Measurements from ENCODE around the gene CEP72. TPM values are rescaled to one million over a fixed set of nuclear protein-coding genes. Genes with fewer than 3 reads are reported as not detected.
"Not testable (repeated sequence)": the region's sequence is repeated elsewhere in the genome, so short reads cannot be mapped to it uniquely, and the experiment has no call there.

Gene CEP72
- total and polyA plus RNA-seq, 5 donors from 2014 or later = 3.2 to 12.3 (median 3.8) TPM

- not testable (repeated sequence) for H3K4me3 Mint-ChIP-seq; H3K36me3 ChIP-seq (ENCODE audit: control insufficient read depth, insufficient read depth, low read length); H3K4me3 ChIP-seq (ENCODE audit: low read depth, low read length); DNase-seq; H3K4me1 ChIP-seq (ENCODE audit: control insufficient read depth, insufficient read depth, low read length, poor library complexity, severe bottlenecking); H3K9me3 ChIP-seq (ENCODE audit: control insufficient read depth in 2 of 2, low read length in 2 of 2); H3K27me3 ChIP-seq (ENCODE audit: control insufficient read depth, insufficient read depth, low read length); ATAC-seq (ENCODE audit: low read depth in 2 of 2); H3K27ac ChIP-seq (ENCODE audit: insufficient read depth, low read length, poor library complexity, severe bottlenecking); H3K27me3 Mint-ChIP-seq; H3K27ac Mint-ChIP-seq; H3K9me3 Mint-ChIP-seq; H3K4me1 Mint-ChIP-seq; H3K36me3 Mint-ChIP-seq
Observed at GRCh38 chr5:681317-682191, 69.4 kb downstream of the CEP72 start.

GRCh38 chr5:682216-682615 is 70.1 kb downstream of the CEP72 start:
- H3K36me3 Mint-ChIP-seq; H3K4me1 Mint-ChIP-seq; H3K4me1 ChIP-seq (ENCODE audit: control insufficient read depth, insufficient read depth, low read length, poor library complexity, severe bottlenecking); H3K27me3 Mint-ChIP-seq; H3K27me3 ChIP-seq (ENCODE audit: control insufficient read depth, insufficient read depth, low read length); H3K4me3 ChIP-seq (ENCODE audit: low read depth, low read length); H3K27ac Mint-ChIP-seq; DNase-seq; H3K9me3 ChIP-seq (ENCODE audit: control insufficient read depth in 2 of 2, low read length in 2 of 2); H3K27ac ChIP-seq (ENCODE audit: insufficient read depth, low read length, poor library complexity, severe bottlenecking); ATAC-seq (ENCODE audit: low read depth in 2 of 2); H3K9me3 Mint-ChIP-seq; H3K36me3 ChIP-seq (ENCODE audit: control insufficient read depth, insufficient read depth, low read length); H3K4me3 Mint-ChIP-seq: not testable (repeated sequence)

- not testable (repeated sequence) for H3K27ac ChIP-seq (ENCODE audit: insufficient read depth, low read length, poor library complexity, severe bottlenecking); H3K9me3 Mint-ChIP-seq; H3K4me1 ChIP-seq (ENCODE audit: control insufficient read depth, insufficient read depth, low read length, poor library complexity, severe bottlenecking); H3K27me3 ChIP-seq (ENCODE audit: control insufficient read depth, insufficient read depth, low read length); H3K4me3 Mint-ChIP-seq; H3K4me3 ChIP-seq (ENCODE audit: low read depth, low read length); H3K27me3 Mint-ChIP-seq; H3K9me3 ChIP-seq (ENCODE audit: control insufficient read depth in 2 of 2, low read length in 2 of 2); ATAC-seq (ENCODE audit: low read depth in 2 of 2); H3K36me3 ChIP-seq (ENCODE audit: control insufficient read depth, insufficient read depth, low read length); DNase-seq; H3K36me3 Mint-ChIP-seq; H3K4me1 Mint-ChIP-seq; H3K27ac Mint-ChIP-seq
Observed at GRCh38 chr5:682651-683358, 70.7 kb downstream of the CEP72 start.

- H3K4me3 ChIP-seq (ENCODE audit: low read depth, low read length) = no peak overlapping the region
- Mint-ChIP-seq H3K4me3 (no peak overlapping the region), H3K36me3 (no peaks in the 10 kb centered on the region), H3K27ac (no peak overlapping the region), H3K9me3 (no peaks in the 10 kb centered on the region), H3K4me1 (no peaks in the 10 kb centered on the region), H3K27me3 (no peaks in the 10 kb centered on the region)
- no peaks in the 10 kb centered on the region for H3K9me3 ChIP-seq (ENCODE audit: control insufficient read depth in 2 of 2, low read length in 2 of 2)
- no peaks in the 10 kb centered on the region for H3K4me1 ChIP-seq (ENCODE audit: control insufficient read depth, insufficient read depth, low read length, poor library complexity, severe bottlenecking)
- DNase-seq = no peak
- no peak overlapping the region for H3K27ac ChIP-seq (ENCODE audit: insufficient read depth, low read length, poor library complexity, severe bottlenecking)
- H3K36me3 ChIP-seq (ENCODE audit: control insufficient read depth, insufficient read depth, low read length) = no peaks in the 10 kb centered on the region
- H3K27me3 ChIP-seq (ENCODE audit: control insufficient read depth, insufficient read depth, low read length) = no peaks in the 10 kb centered on the region
- no peak for ATAC-seq (ENCODE audit: low read depth in 2 of 2)
Observed at GRCh38 chr5:683551-684481, 71.7 kb downstream of the CEP72 start.

- Mint-ChIP-seq H3K27me3 (no peaks in the 10 kb centered on the region), H3K36me3 (no peaks in the 10 kb centered on the region), H3K4me3 (no peak overlapping the region), H3K9me3 (no peaks in the 10 kb centered on the region), H3K27ac (no peak overlapping the region), H3K4me1 (no peaks in the 10 kb centered on the region)
- Histone ChIP-seq H3K4me3 (ENCODE audit: low read depth, low read length) (no peak overlapping the region), H3K4me1 (ENCODE audit: control insufficient read depth, insufficient read depth, low read length, poor library complexity, severe bottlenecking) (no peaks in the 10 kb centered on the region), H3K27ac (ENCODE audit: insufficient read depth, low read length, poor library complexity, severe bottlenecking) (no peak overlapping the region), H3K9me3 (ENCODE audit: control insufficient read depth in 2 of 2, low read length in 2 of 2) (no peaks in the 10 kb centered on the region), H3K36me3 (ENCODE audit: control insufficient read depth, insufficient read depth, low read length) (no peaks in the 10 kb centered on the region), H3K27me3 (ENCODE audit: control insufficient read depth, insufficient read depth, low read length) (no peaks in the 10 kb centered on the region)
- ATAC-seq (ENCODE audit: low read depth in 2 of 2) (no peak), DNase-seq (no peak)
Observed at GRCh38 chr5:684751-685216, 72.6 kb downstream of the CEP72 start.

GRCh38 chr5:685262-686171 is 73.4 kb downstream of the CEP72 start:
- Mint-ChIP-seq H3K9me3 (no peaks in the 10 kb centered on the region), H3K4me1 (no peaks in the 10 kb centered on the region), H3K36me3 (no peaks in the 10 kb centered on the region), H3K4me3 (no peak overlapping the region), H3K27me3 (no peaks in the 10 kb centered on the region), H3K27ac (no peak overlapping the region)
- Histone ChIP-seq H3K4me3 (ENCODE audit: low read depth, low read length) (no peak overlapping the region), H3K36me3 (ENCODE audit: control insufficient read depth, insufficient read depth, low read length) (no peaks in the 10 kb centered on the region), H3K27ac (ENCODE audit: insufficient read depth, low read length, poor library complexity, severe bottlenecking) (no peak overlapping the region), H3K9me3 (ENCODE audit: control insufficient read depth in 2 of 2, low read length in 2 of 2) (no peaks in the 10 kb centered on the region), H3K27me3 (ENCODE audit: control insufficient read depth, insufficient read depth, low read length) (no peaks in the 10 kb centered on the region), H3K4me1 (ENCODE audit: control insufficient read depth, insufficient read depth, low read length, poor library complexity, severe bottlenecking) (no peaks in the 10 kb centered on the region)
- no peak for ATAC-seq (ENCODE audit: low read depth in 2 of 2)
- DNase-seq = no peak

- not testable (repeated sequence) for DNase-seq; ATAC-seq (ENCODE audit: low read depth in 2 of 2); H3K4me1 Mint-ChIP-seq; H3K36me3 Mint-ChIP-seq; H3K9me3 ChIP-seq (ENCODE audit: control insufficient read depth in 2 of 2, low read length in 2 of 2); H3K4me3 ChIP-seq (ENCODE audit: low read depth, low read length); H3K4me1 ChIP-seq (ENCODE audit: control insufficient read depth, insufficient read depth, low read length, poor library complexity, severe bottlenecking); H3K27me3 Mint-ChIP-seq; H3K27me3 ChIP-seq (ENCODE audit: control insufficient read depth, insufficient read depth, low read length); H3K36me3 ChIP-seq (ENCODE audit: control insufficient read depth, insufficient read depth, low read length); H3K4me3 Mint-ChIP-seq; H3K9me3 Mint-ChIP-seq; H3K27ac ChIP-seq (ENCODE audit: insufficient read depth, low read length, poor library complexity, severe bottlenecking); H3K27ac Mint-ChIP-seq
Observed at GRCh38 chr5:686172-686523, 74.0 kb downstream of the CEP72 start.

Measured in CD4-positive, CD25-positive, alpha-beta regulatory T cell (primary cell).